GM12878 (cell line): ENCODE data around the gene TERB1. TPM values are rescaled to one million over a fixed set of nuclear protein-coding genes. Genes with fewer than 3 reads are reported as not detected.

ENCODE experiments used
- ATAC-seq: fragments of 200-7000 bp; cut with Tn5 transposase; 3 replicates; pipeline ENCODE4 v1.9.1; 2020; ENCODE audit warnings: mild to moderate bottlenecking, moderate library complexity
- BruUV-seq: library from RNA; stranded (reverse); fragments of 400-500 nt; replicated peaks from 2 replicates; lab custom pipeline; 2021; lab: Mats Ljungman, UMichigan
- CTCF ChIA-PET: fragments of 300-600 bp; sonication (Branson Sonifier 250); formaldehyde crosslinking; extraction: SDS; loops from one replicate; lab custom pipeline; 2021; ENCODE audit warnings: inconsistent platforms; lab: Yijun Ruan, JAX
- POLR2A ChIA-PET: fragments of 350-600 bp; formaldehyde crosslinking; extraction: SDS; loops from one replicate; lab custom pipeline; 2021; ENCODE audit warnings: inconsistent platforms; lab: Charles Lee
- RAD21 ChIA-PET: fragments of 300-600 bp; sonication (Branson Sonifier 250); formaldehyde crosslinking; loops from one replicate; lab custom pipeline; 2023; ENCODE audit warnings: antibody characterized with exemption; ENCODE audit not compliant: unreplicated experiment; lab: Charles Lee
- SMC1A ChIA-PET: fragments of 300-600 bp; sonication (Branson Sonifier 250); formaldehyde crosslinking; loops from one replicate; lab custom pipeline; 2023; ENCODE audit not compliant: unreplicated experiment, uncharacterized antibody; lab: Charles Lee
- DNase-seq: peaks from one replicate; pipeline ENCODE4 v3.0.0-alpha.2; 2011; ENCODE audit warnings: low read depth, low spot score
- FAIRE-seq: peaks from 3 replicates; lab custom pipeline; 2011; peaks lifted over from hg19 to GRCh38; lab: Jason Lieb, UNC
- H2AFZ ChIP-seq: 2 replicates; pipeline ENCODE4 v1.6.0; 2011; ENCODE audit warnings: low read depth, low read length, control low read depth; ENCODE audit not compliant: control insufficient read depth
- H3K27ac ChIP-seq: 2 replicates; pipeline ENCODE4 v1.5.1; 2011; ENCODE audit warnings: control low read depth; ENCODE audit not compliant: control insufficient read depth, insufficient read depth
- H3K27me3 ChIP-seq, 2 experiments: replicated peaks in 1 of 2; 2 replicates each; pipeline versions ENCODE4 v1.6.0 to v1.6.1; 2011; ENCODE audit warnings: low read length in 1 of 2; ENCODE audit not compliant: control insufficient read depth in 2 of 2, insufficient read depth in 2 of 2
- H3K36me3 ChIP-seq, 2 experiments: 2 replicates each; pipeline ENCODE4 v1.5.1; 2011; ENCODE audit warnings: low read length in 1 of 2; ENCODE audit not compliant: control insufficient read depth in 2 of 2, insufficient read depth in 2 of 2
- H3K4me1 ChIP-seq: 2 replicates; pipeline ENCODE4 v1.6.1; 2011; ENCODE audit warnings: mild to moderate bottlenecking, low read length, moderate library complexity, mixed read lengths; ENCODE audit not compliant: control insufficient read depth, insufficient read depth
- H3K4me2 ChIP-seq: 2 replicates; pipeline ENCODE4 v1.6.0; 2011; ENCODE audit warnings: control low read depth; ENCODE audit not compliant: control insufficient read depth, insufficient read depth
- H3K4me3 ChIP-seq: fragments of 200-600 bp; sonication (generic); 2 replicates; pipeline ENCODE4 v1.5.1; 2016
- H3K79me2 ChIP-seq: 2 replicates; pipeline ENCODE4 v1.6.0; 2011; ENCODE audit warnings: low read length; ENCODE audit not compliant: control insufficient read depth, insufficient read depth
- H3K9ac ChIP-seq: 2 replicates; pipeline ENCODE4 v1.8.0; 2011; ENCODE audit warnings: low read length, control low read depth, mixed read lengths; ENCODE audit not compliant: control insufficient read depth, insufficient read depth
- H3K9me3 ChIP-seq: replicated peaks from 3 replicates; pipeline ENCODE4 v1.5.1; 2011; ENCODE audit warnings: mild to moderate bottlenecking, low read length; ENCODE audit not compliant: control insufficient read depth, insufficient read depth
- H4K20me1 ChIP-seq: 2 replicates; pipeline ENCODE4 v1.6.0; 2011; ENCODE audit not compliant: control insufficient read depth, insufficient read depth
- ASH2L ChIP-seq: fragments of 300-600, 200-600 bp; sonication (generic); IDR thresholded peaks from 2 replicates; pipeline ENCODE4 v1.6.1; 2017; ENCODE audit warnings: low read depth, mild to moderate bottlenecking, borderline replicate concordance
- BCLAF1 ChIP-seq: fragments of 450-650 bp; IDR thresholded peaks from 2 replicates; pipeline ENCODE4 v1.6.1; 2017; ENCODE audit warnings: antibody characterized with exemption, mild to moderate bottlenecking, moderate library complexity
- BMI1 ChIP-seq: fragments of 450-650 bp; IDR thresholded peaks from 2 replicates; pipeline ENCODE4 v1.6.1; 2016; ENCODE audit warnings: mild to moderate bottlenecking, moderate library complexity, borderline replicate concordance
- CBX5 ChIP-seq: sonication (generic); IDR thresholded peaks from 2 replicates; pipeline ENCODE4 v1.6.1; 2016; ENCODE audit warnings: low read depth, moderate library complexity, mild to moderate bottlenecking, inconsistent platforms
- E2F4 ChIP-seq: IDR thresholded peaks from 2 replicates; pipeline ENCODE4 v1.6.1; 2012; ENCODE audit warnings: low read depth, low read length, improper control_type of control experiment
- MTA2 ChIP-seq: fragments of 450-650 bp; IDR thresholded peaks from 2 replicates; pipeline ENCODE4 v1.6.1; 2016; ENCODE audit warnings: low read depth, mild to moderate bottlenecking, moderate library complexity
- MXI1 ChIP-seq: fragments of 150-350 bp; IDR thresholded peaks from 2 replicates; pipeline ENCODE4 v1.6.1; 2011; ENCODE audit warnings: low read depth, mild to moderate bottlenecking, inconsistent platforms, low read length, improper control_type of control experiment
- NR2C2 ChIP-seq: IDR thresholded peaks from 2 replicates; pipeline ENCODE4 v1.6.1; 2011; ENCODE audit warnings: borderline replicate concordance, low read depth; ENCODE audit not compliant: control insufficient read depth, insufficient read length
- PKNOX1 ChIP-seq: fragments of 450-650 bp; IDR thresholded peaks from 2 replicates; pipeline ENCODE4 v1.6.1; 2016; ENCODE audit warnings: mild to moderate bottlenecking
- POU2F2 ChIP-seq: IDR thresholded peaks from 3 replicates; pipeline ENCODE4 v1.6.1; 2011; ENCODE audit warnings: low read depth, mild to moderate bottlenecking, low read length, borderline replicate concordance
- RELB ChIP-seq: fragments of 450-650 bp; IDR thresholded peaks from 2 replicates; pipeline ENCODE4 v1.6.1; 2017; ENCODE audit warnings: low read depth, mild to moderate bottlenecking, moderate library complexity
- SPI1 ChIP-seq: IDR thresholded peaks from 2 replicates; pipeline ENCODE4 v1.6.1; 2011; ENCODE audit warnings: low read depth, mild to moderate bottlenecking, low read length, moderate library complexity, borderline replicate concordance; ENCODE audit not compliant: insufficient read depth
- SREBF2 ChIP-seq: IDR thresholded peaks from 2 replicates; pipeline ENCODE4 v1.6.1; 2012; ENCODE audit warnings: mild to moderate bottlenecking, low read length
- SUZ12 ChIP-seq: fragments of 200-600 bp; sonication (generic); IDR thresholded peaks from one replicate; pipeline ENCODE4 v1.6.1; 2018; ENCODE audit warnings: antibody characterized with exemption, mild to moderate bottlenecking; ENCODE audit not compliant: unreplicated experiment
- WGBS: methylation state at CpG from one replicate; pipeline ENCODE4 v1.1.6; 2016; ENCODE audit warnings: low lambda C conversion rate; ENCODE audit not compliant: insufficient replicate concordance, insufficient coverage; ENCODE audit errors: missing lambda C conversion rate; 5-methylcytosine and 5-hydroxymethylcytosine counted together
- in situ Hi-C: fragments of 300-500 bp; cut with MboI; formaldehyde crosslinking; loops from 9 replicates; pipeline ENCODE4 v1.14.3; 2018; ENCODE audit warnings: mixed read lengths
- intact Hi-C: fragments of 100-400 bp; cut with micrococcal nuclease; formaldehyde crosslinking; loops from one replicate; pipeline ENCODE4 v1.14.2; 2022; ENCODE audit not compliant: unreplicated experiment
- polyA plus RNA-seq, 11 experiments: library from polyadenylated mRNA; depleted of rRNA in 4 of 11; unstranded in 6 of 11; stranded (reverse) in 5 of 11; fragments of >200 nt; fragmentation: Nextera tagmentation in 4 of 11; fragmentation: Illumina TruSeq in 1 of 11; extraction: Ambion mirVana in 4 of 11; extraction: Trizol in 1 of 11; gene quantifications; 1 replicate in 1 of 11; 2 replicates in 10 of 11; pipeline versions ENCODE4 v1.2.1 to v1.2.3, GENCODE V29; 2011 to 2016; ENCODE audit warnings: inconsistent platforms in 2 of 11, missing spikeins in 2 of 11, low read depth in 1 of 11
- total RNA-seq, 4 experiments: library from RNA; depleted of rRNA in 3 of 4; stranded (reverse); fragments of >200 nt in 3 of 4; fragmentation: Illumina TruSeq in 1 of 4; extraction: Trizol in 1 of 4; gene quantifications; 2 replicates each; pipeline versions ENCODE4 v1.2.1 to v1.2.3, GENCODE V29; 2013 to 2021

Gene TERB1
- total and polyA plus RNA-seq, 10 of the 15 experiments (the other 5 are each of a cell fraction or from before 2014, with no cell fraction given): 0.03 to 0.10 (median 0.06) TPM; not detected in 7

- TF ChIP-seq MXI1: no peak
- no peak for TF ChIP-seq MTA2
- no peak for TF ChIP-seq E2F4
- no peak for TF ChIP-seq SPI1
- TF ChIP-seq ASH2L: no peak
- no peak for TF ChIP-seq PKNOX1
- no peak for TF ChIP-seq BCLAF1
- no peak for TF ChIP-seq RELB
- no peak for TF ChIP-seq BMI1
- TF ChIP-seq SUZ12: no peak
- TF ChIP-seq CBX5: no peak
- no peak for TF ChIP-seq NR2C2
- TF ChIP-seq POU2F2: no peak
- no peak for TF ChIP-seq SREBF2
- FAIRE-seq: no peak
Observed at GRCh38 chr16:66849021-66849420, 47.6 kb upstream of the TERB1 start.

More at GRCh38 chr16:66849021-66849420, 47.6 kb upstream of the TERB1 start:
- H4K20me1 ChIP-seq: no peaks in the 10 kb centered on the region
- H2AFZ ChIP-seq: no peak overlapping the region
- intact Hi-C loops (no loop called here), in situ Hi-C loops (no loop called here)
- no peaks in the 10 kb centered on the region for H3K79me2 ChIP-seq
- CTCF ChIA-PET: interaction anchor here (0.7 to 10.4 kb wide), 5 partner anchors 11 to 116 kb away, joined by 3 to 73 read pairs (median 4); partner anchors contain the start of gene NAE1
- no peak overlapping the region for H3K9ac ChIP-seq
- peaks cover 5% of the 10 kb centered on the region; the same call in 1 of the 2 replicates for H3K4me1 ChIP-seq
- DNase-seq (no peak), ATAC-seq (no peak)
- no peak overlapping the region for H3K4me2 ChIP-seq
- no peak overlapping the region for H3K4me3 ChIP-seq
- no peaks in the 10 kb centered on the region for H3K36me3 ChIP-seq
- RAD21 ChIA-PET: interaction anchor here (1.2 kb wide), 1 partner anchor 19 kb away, joined by 3 read pairs; no protein-coding TSS in a partner anchor
- peaks cover 4 to 10% of the 10 kb centered on the region in 2 experiments; a peak in 3 of 4 replicates for H3K27me3 ChIP-seq
- POLR2A ChIA-PET: no interaction called here
- H3K9me3 ChIP-seq: no peaks in the 10 kb centered on the region
- WGBS: 21% methylated on average over 2 of the region's 2 CpGs
- no peak overlapping the region for H3K27ac ChIP-seq
- SMC1A ChIA-PET: interaction anchor here (1.1 kb wide), 1 partner anchor 11 kb away, joined by 5 read pairs; no protein-coding TSS in a partner anchor
- no TSS peak for BruUV-seq
